Ishikawa (cell line): Measurements from ENCODE around the gene C2CD4D.

Experiments
- CEBPB ChIP-seq: IDR thresholded peaks from 2 replicates; pipeline ENCODE4 v1.6.1; 2012
- CREB1 ChIP-seq: IDR thresholded peaks from 2 replicates; pipeline ENCODE4 v1.6.1; 2012; ENCODE audit warnings: low read depth
- EGR1 ChIP-seq: IDR thresholded peaks from 2 replicates; pipeline ENCODE4 v1.6.1; 2012
- EP300 ChIP-seq: IDR thresholded peaks from 2 replicates; pipeline ENCODE4 v1.6.1; 2012; ENCODE audit warnings: borderline replicate concordance
- FOXM1 ChIP-seq: IDR thresholded peaks from 2 replicates; pipeline ENCODE4 v1.6.1; 2012; ENCODE audit warnings: low read depth, borderline replicate concordance
- NFIC ChIP-seq: IDR thresholded peaks from 2 replicates; pipeline ENCODE4 v1.6.1; 2012
- RAD21 ChIP-seq: IDR thresholded peaks from 2 replicates; pipeline ENCODE4 v1.6.1; 2012; ENCODE audit warnings: low read depth
- TAF1 ChIP-seq: IDR thresholded peaks from 2 replicates; pipeline ENCODE4 v1.6.1; 2012; ENCODE audit warnings: low read depth, mild to moderate bottlenecking
- TCF12 ChIP-seq: IDR thresholded peaks from 2 replicates; pipeline ENCODE4 v1.6.1; 2012; ENCODE audit warnings: low read depth
- TEAD4 ChIP-seq: IDR thresholded peaks from 2 replicates; pipeline ENCODE4 v1.6.1; 2012
- YY1 ChIP-seq: IDR thresholded peaks from 2 replicates; pipeline ENCODE4 v1.6.1; 2012; ENCODE audit warnings: low read depth
- ZBTB7A ChIP-seq: IDR thresholded peaks from 2 replicates; pipeline ENCODE4 v1.6.1; 2012; ENCODE audit warnings: low read depth
- TF ChIP-seq, protein P1 (sequence below): IDR thresholded peaks from 2 replicates; pipeline ENCODE4 v1.6.1; 2012; ENCODE audit warnings: low read depth, mild to moderate bottlenecking
- TF ChIP-seq, protein P2 (sequence below): IDR thresholded peaks from 2 replicates; pipeline ENCODE4 v1.6.1; 2012
- TF ChIP-seq, protein P3 (sequence below): IDR thresholded peaks from 2 replicates; pipeline ENCODE4 v1.6.1; 2012

The C2CD4D gene

DNA sequence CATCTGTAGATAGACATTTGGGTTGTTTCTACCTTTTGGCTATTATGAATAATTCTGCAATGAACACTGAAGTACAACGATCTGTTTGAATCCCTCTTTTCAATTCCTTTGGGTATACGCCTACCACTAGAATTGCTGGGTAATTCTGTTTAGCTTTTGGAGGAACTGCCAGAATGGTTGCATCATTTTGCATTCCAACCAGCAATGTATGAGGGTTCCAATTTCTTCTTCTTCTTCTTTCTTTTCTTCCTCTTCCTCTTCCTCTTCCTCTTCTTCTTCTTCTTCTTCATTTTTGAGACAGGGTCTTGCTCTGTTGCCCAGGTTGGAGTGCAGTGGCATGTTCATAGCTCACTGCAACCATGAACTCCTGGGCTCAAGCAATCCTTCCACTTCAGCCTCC is 27.7 kb upstream of the C2CD4D start:
- no peak for TF ChIP-seq EGR1
- TF ChIP-seq TAF1, result no peak

DNA sequence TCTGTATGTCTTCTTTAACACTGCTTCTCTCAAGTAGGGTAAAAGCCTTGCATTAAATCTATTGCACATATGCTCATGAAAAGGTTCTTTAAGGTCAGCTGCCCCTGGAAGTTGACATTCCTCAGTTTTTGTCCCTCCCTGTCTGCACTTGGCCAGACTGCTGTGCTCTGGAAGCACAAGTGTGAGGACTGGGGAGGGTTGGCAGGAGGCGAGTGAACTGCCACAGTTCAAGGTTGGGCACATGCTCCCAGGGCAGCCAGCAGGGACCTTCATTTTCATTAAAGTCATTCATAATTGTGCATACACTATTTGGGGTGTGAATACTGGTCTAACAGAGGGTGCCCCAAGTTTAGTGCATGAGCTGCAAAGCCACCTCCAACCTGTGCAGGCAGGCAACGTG is 24.8 kb upstream of the C2CD4D start:
- TF ChIP-seq ZBTB7A, result no peak
- TF ChIP-seq, protein P1, sequence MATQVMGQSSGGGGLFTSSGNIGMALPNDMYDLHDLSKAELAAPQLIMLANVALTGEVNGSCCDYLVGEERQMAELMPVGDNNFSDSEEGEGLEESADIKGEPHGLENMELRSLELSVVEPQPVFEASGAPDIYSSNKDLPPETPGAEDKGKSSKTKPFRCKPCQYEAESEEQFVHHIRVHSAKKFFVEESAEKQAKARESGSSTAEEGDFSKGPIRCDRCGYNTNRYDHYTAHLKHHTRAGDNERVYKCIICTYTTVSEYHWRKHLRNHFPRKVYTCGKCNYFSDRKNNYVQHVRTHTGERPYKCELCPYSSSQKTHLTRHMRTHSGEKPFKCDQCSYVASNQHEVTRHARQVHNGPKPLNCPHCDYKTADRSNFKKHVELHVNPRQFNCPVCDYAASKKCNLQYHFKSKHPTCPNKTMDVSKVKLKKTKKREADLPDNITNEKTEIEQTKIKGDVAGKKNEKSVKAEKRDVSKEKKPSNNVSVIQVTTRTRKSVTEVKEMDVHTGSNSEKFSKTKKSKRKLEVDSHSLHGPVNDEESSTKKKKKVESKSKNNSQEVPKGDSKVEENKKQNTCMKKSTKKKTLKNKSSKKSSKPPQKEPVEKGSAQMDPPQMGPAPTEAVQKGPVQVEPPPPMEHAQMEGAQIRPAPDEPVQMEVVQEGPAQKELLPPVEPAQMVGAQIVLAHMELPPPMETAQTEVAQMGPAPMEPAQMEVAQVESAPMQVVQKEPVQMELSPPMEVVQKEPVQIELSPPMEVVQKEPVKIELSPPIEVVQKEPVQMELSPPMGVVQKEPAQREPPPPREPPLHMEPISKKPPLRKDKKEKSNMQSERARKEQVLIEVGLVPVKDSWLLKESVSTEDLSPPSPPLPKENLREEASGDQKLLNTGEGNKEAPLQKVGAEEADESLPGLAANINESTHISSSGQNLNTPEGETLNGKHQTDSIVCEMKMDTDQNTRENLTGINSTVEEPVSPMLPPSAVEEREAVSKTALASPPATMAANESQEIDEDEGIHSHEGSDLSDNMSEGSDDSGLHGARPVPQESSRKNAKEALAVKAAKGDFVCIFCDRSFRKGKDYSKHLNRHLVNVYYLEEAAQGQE, result no peak

DNA sequence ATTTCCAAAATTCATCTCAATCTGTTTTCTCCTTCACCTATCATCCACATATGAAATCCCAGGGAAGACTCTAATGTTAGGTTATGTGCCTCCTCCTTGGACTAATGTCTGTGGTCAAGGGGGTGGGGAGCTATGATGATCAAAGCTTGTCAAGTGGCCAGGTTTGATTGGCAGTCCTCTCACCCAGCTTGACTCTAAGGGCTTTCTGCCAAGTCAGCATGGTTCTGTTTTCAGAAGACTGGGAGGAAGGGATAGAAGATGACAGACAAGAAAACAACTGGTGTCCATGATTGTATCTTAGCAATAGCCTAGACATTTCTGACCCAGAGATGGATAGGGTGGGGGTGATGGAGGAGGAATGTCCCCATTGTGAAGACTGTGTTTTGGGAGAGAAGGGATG is 23.0 kb upstream of the C2CD4D start:
- TF ChIP-seq, protein P2, sequence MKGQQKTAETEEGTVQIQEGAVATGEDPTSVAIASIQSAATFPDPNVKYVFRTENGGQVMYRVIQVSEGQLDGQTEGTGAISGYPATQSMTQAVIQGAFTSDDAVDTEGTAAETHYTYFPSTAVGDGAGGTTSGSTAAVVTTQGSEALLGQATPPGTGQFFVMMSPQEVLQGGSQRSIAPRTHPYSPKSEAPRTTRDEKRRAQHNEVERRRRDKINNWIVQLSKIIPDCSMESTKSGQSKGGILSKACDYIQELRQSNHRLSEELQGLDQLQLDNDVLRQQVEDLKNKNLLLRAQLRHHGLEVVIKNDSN, result no peak
- TF ChIP-seq FOXM1, result no peak
- TF ChIP-seq TCF12, result no peak
- no peak for TF ChIP-seq CREB1
- no peak for TF ChIP-seq EGR1
- TF ChIP-seq YY1, result no peak
- TF ChIP-seq, protein P3, sequence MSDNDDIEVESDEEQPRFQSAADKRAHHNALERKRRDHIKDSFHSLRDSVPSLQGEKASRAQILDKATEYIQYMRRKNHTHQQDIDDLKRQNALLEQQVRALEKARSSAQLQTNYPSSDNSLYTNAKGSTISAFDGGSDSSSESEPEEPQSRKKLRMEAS, result no peak
- no peak for TF ChIP-seq NFIC
- no peak for TF ChIP-seq CEBPB
- TF ChIP-seq TEAD4, result no peak
- no peak for TF ChIP-seq TAF1
- no peak for TF ChIP-seq EP300
- TF ChIP-seq ZBTB7A, result no peak
- no peak for TF ChIP-seq RAD21

DNA sequence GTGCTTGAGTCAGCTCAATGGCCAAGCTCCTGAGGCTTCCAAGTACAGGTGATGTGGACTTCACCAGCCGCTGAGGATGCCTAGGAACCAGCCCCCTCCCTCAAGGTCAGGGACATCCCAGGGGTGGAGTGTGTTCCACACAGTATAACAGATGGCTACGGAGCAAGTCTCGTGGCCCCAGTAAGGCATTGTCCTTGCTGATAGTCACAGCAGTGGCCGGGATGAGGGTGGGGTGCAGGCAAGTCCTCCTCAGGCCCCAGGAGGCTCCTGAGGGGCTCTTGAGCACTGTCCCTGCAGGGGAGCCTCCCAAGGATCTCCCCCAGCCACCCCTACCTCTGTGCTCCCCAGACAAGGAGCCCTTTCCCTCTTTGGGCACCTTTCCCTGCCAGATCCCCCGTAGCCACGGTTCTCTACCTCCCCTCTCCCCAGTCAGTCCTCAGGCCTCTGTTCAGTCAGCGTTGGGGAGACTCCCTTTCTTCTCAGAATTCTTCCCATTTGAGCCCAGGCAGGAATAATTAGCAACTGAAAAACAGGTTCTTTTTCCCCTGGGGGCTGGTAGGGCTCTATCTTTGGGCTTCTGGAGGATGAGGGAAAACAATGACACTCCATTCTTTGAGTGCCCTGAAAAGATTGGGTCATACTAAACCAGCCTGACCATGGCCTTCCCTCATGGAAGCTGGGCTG is 21.0 kb upstream of the C2CD4D start:
- TF ChIP-seq CEBPB (no peak), RAD21 (no peak), FOXM1 (no peak), TCF12 (no peak), TEAD4 (no peak), TAF1 (no peak), EGR1 (no peak), ZBTB7A (no peak), NFIC (no peak), CREB1 (no peak), YY1 (no peak), EP300 (no peak)
- TF ChIP-seq, protein P1, result no peak
- TF ChIP-seq, protein P2, result no peak
- TF ChIP-seq, protein P3, result no peak

DNA sequence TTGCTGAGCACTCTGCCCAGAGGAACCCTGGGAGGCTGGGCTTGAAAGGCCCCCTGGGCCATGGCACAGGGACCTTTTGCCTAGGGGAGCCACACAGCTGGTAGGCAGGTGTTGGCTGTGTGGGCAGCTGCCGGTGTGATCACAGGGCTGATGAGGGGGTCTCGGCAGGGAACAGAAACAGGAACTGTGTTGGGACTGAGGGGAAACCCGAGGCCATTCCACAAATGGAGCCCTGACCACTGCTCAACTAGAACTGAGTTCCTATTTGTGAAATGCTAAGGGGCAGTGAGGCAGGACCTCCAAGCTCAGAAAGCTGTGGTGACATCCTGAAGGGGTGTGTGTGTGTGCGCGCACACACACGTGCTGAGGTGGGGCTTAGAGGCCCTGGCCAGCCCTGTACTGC is 20.3 kb upstream of the C2CD4D start:
- TF ChIP-seq ZBTB7A, result no peak
- no peak for TF ChIP-seq FOXM1
- no peak for TF ChIP-seq RAD21
- TF ChIP-seq TCF12, result no peak
- TF ChIP-seq, protein P1, result no peak
- TF ChIP-seq YY1, result no peak
- TF ChIP-seq, protein P3, result no peak
- TF ChIP-seq, protein P2, result no peak
- no peak for TF ChIP-seq CREB1
